A549 (cell line): ENCODE measurements around the gene HS3ST3B1.

ENCODE experiments used
- CHD4 ChIP-seq: fragments of 200-600 bp; sonication (generic); IDR thresholded peaks from 2 replicates; pipeline ENCODE4 v1.6.1; 2016; ENCODE audit warnings: antibody characterized with exemption, mild to moderate bottlenecking, borderline replicate concordance
- EHMT2 ChIP-seq: fragments of 200-600 bp; sonication (generic); IDR thresholded peaks from 2 replicates; pipeline ENCODE4 v1.6.1; 2016; ENCODE audit warnings: antibody characterized with exemption, low read depth, mild to moderate bottlenecking, moderate library complexity
- EP300 ChIP-seq, 2 experiments: fragments of >200 bp; sonication (Bioruptor Twin); formaldehyde crosslinking; IDR thresholded peaks; 2 replicates in 1 of 2; 3 replicates in 1 of 2; pipeline ENCODE4 v1.6.1; 2016 to 2017
- ESRRA ChIP-seq: fragments of 150-350 bp; IDR thresholded peaks from 2 replicates; pipeline ENCODE4 v1.6.1; 2014; ENCODE audit warnings: mild to moderate bottlenecking, low read length, borderline replicate concordance
- KDM1A ChIP-seq: fragments of 200-600 bp; sonication (generic); IDR thresholded peaks from 2 replicates; pipeline ENCODE4 v1.6.1; 2016; ENCODE audit warnings: low read depth, mild to moderate bottlenecking
- RAD21 ChIP-seq, 2 experiments: fragments of >200 bp in 1 of 2; sonication (Bioruptor Twin) in 1 of 2; formaldehyde crosslinking in 1 of 2; IDR thresholded peaks in 1 of 2; conservative IDR thresholded peaks in 1 of 2; 2 replicates in 1 of 2; 3 replicates in 1 of 2; pipeline ENCODE4 v1.6.1; 2012 to 2018; ENCODE audit warnings: inconsistent platforms in 1 of 2
- SMC3 ChIP-seq: fragments of >200 bp; sonication (Bioruptor Twin); formaldehyde crosslinking; IDR thresholded peaks from 3 replicates; pipeline ENCODE4 v1.6.1; 2018; ENCODE audit warnings: inconsistent platforms
- TF ChIP-seq, protein P1 (sequence below): fragments of >200 bp; sonication (Bioruptor Twin); formaldehyde crosslinking; IDR thresholded peaks from 3 replicates; pipeline ENCODE4 v1.5.1; 2016

DNA sequence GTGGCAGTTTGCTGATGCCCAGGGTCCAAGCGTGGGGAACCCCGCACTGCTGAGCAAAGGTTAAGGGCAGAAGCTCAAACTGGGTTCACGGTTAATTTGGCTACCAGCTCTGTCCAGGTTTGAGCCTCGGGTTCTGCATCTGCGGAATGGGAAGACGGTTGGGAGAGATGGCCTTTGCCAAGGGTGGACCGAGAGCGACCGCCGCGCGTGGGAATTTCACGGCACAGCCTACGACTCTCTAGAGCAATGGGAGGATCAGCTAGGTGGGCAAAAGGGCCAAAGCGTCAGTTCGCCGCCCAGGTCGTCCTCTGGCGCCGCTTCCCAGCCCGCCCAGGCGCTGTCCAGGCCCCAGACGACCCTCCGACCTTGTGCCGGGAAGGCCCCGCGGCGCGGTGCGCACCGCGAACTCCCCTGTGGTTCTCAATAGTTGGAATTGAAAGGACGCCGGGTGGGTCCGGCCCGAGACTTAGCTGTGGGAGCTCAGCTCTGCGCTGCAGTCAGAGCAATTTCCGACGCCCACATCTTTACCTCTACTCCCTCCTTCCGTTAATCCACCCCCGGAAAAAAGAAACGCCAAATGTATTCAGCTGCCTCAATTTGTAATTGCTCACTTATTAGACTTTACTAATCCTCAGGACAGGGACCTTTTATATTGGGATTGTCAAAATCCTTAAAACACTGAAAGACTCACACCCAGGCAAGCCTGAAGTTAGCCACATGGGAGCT lies 2.5 kb upstream of the HS3ST3B1 start:
- TF ChIP-seq, protein P1, sequence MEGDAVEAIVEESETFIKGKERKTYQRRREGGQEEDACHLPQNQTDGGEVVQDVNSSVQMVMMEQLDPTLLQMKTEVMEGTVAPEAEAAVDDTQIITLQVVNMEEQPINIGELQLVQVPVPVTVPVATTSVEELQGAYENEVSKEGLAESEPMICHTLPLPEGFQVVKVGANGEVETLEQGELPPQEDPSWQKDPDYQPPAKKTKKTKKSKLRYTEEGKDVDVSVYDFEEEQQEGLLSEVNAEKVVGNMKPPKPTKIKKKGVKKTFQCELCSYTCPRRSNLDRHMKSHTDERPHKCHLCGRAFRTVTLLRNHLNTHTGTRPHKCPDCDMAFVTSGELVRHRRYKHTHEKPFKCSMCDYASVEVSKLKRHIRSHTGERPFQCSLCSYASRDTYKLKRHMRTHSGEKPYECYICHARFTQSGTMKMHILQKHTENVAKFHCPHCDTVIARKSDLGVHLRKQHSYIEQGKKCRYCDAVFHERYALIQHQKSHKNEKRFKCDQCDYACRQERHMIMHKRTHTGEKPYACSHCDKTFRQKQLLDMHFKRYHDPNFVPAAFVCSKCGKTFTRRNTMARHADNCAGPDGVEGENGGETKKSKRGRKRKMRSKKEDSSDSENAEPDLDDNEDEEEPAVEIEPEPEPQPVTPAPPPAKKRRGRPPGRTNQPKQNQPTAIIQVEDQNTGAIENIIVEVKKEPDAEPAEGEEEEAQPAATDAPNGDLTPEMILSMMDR: no peak
- TF ChIP-seq EHMT2 (no peak), ESRRA (no peak), EP300 (IDR thresholded peaks at IDR 0.05) (no peak), CHD4 (no peak), SMC3 (no peak), KDM1A (no peak), RAD21 (conservative IDR thresholded peaks at IDR 0.05 in 1 of 2, IDR thresholded peaks at IDR 0.05 in 1 of 2) (no peak)
